Activated T-cell treated with anti-CD3 and anti-CD28 coated beads, Interleukin-2, amount 50 U/mL, for 72 hours (primary cell): Measurements from ENCODE around the gene SLC16A9. TPM values are rescaled to one million over a fixed set of nuclear protein-coding genes. Genes with fewer than 3 reads are reported as not detected.
A peak's percentile ranks its signal among the peaks of the same experiment; 100 is the strongest.

Experiments
- ATAC-seq, 2 donors: fragments of 150-1000 bp; cut with Tn5 transposase; replicated peaks in 1 of 2; 2 replicates each; pipeline ENCODE4 v1.10.0; 2021; ENCODE audit warnings: moderate library complexity in 2 of 2, mild to moderate bottlenecking in 1 of 2
- DNase-seq, 2 donors: peaks; one replicate each; pipeline ENCODE4 v3.0.0; 2021 to 2022; ENCODE audit warnings: mixed read lengths in 1 of 2
- H3K27ac Mint-ChIP-seq: one replicate; pipeline ENCODE4 v1.8.0; 2022; ENCODE audit warnings: mild to moderate bottlenecking, moderate library complexity, mixed read lengths
- H3K27me3 Mint-ChIP-seq: one replicate; pipeline ENCODE4 v1.8.0; 2022; ENCODE audit warnings: low read depth, mixed read lengths
- H3K36me3 Mint-ChIP-seq, 2 donors: one replicate each; pipeline ENCODE4 v1.8.0; 2022; ENCODE audit warnings: mixed read lengths in 2 of 2, mild to moderate bottlenecking in 1 of 2; ENCODE audit not compliant: insufficient read depth in 2 of 2
- H3K4me1 Mint-ChIP-seq: one replicate; pipeline ENCODE4 v1.8.0; 2022; ENCODE audit warnings: low read depth, mixed read lengths
- H3K4me3 Mint-ChIP-seq, 2 donors: one replicate each; pipeline ENCODE4 v1.8.0; 2022; ENCODE audit warnings: mild to moderate bottlenecking in 2 of 2, mixed read lengths in 2 of 2, moderate library complexity in 2 of 2
- H3K9me3 Mint-ChIP-seq, 2 donors: one replicate each; pipeline ENCODE4 v1.8.0; 2022; ENCODE audit warnings: mixed read lengths in 2 of 2
- total RNA-seq, 2 donors: library from RNA; stranded (reverse); gene quantifications; one replicate each; pipeline ENCODE4 v1.2.3, GENCODE V29; 2022

SLC16A9 gene
- total RNA-seq, 2 donors from 2014 or later, result 0.14 to 0.19 TPM

- ATAC-seq (no peak), DNase-seq (no peak)
- Mint-ChIP-seq H3K4me3 (peak overlapping the region in 1 of 2 donors; percentile 20), H3K4me1 (no peaks in the 10 kb centered on the region), H3K36me3 (no peaks in the 10 kb centered on the region), H3K27ac (no peak overlapping the region), H3K27me3 (peaks cover 54% of the 10 kb centered on the region), H3K9me3 (no peaks in the 10 kb centered on the region)
Measured at GRCh38 chr10:59706851-59707797, 2.5 kb downstream of the SLC16A9 start.

- Mint-ChIP-seq H3K9me3 (no peaks in the 10 kb centered on the region), H3K27ac (no peak overlapping the region), H3K4me1 (no peaks in the 10 kb centered on the region), H3K36me3 (no peaks in the 10 kb centered on the region), H3K27me3 (peaks cover 53% of the 10 kb centered on the region), H3K4me3 (no peak overlapping the region)
- ATAC-seq (no peak), DNase-seq (no peak)
Measured at GRCh38 chr10:59705931-59706330, 3.7 kb downstream of the SLC16A9 start.

- Mint-ChIP-seq H3K4me3 (no peak overlapping the region), H3K27ac (no peak overlapping the region), H3K9me3 (no peaks in the 10 kb centered on the region), H3K36me3 (no peaks in the 10 kb centered on the region), H3K4me1 (no peaks in the 10 kb centered on the region), H3K27me3 (peaks cover 51% of the 10 kb centered on the region)
- DNase-seq (no peak), ATAC-seq (no peak)
Measured at GRCh38 chr10:59704630-59705029, 5.0 kb downstream of the SLC16A9 start.

- ATAC-seq (peak; percentile 80 to 87), DNase-seq (peak in 1 of 2 donors; percentile 26)
- Mint-ChIP-seq H3K36me3 (no peaks in the 10 kb centered on the region), H3K27me3 (peaks cover 48% of the 10 kb centered on the region), H3K9me3 (no peaks in the 10 kb centered on the region), H3K4me1 (no peaks in the 10 kb centered on the region), H3K27ac (no peak overlapping the region), H3K4me3 (no peak overlapping the region)
Measured at GRCh38 chr10:59702347-59702746, 7.3 kb downstream of the SLC16A9 start.

DNA sequence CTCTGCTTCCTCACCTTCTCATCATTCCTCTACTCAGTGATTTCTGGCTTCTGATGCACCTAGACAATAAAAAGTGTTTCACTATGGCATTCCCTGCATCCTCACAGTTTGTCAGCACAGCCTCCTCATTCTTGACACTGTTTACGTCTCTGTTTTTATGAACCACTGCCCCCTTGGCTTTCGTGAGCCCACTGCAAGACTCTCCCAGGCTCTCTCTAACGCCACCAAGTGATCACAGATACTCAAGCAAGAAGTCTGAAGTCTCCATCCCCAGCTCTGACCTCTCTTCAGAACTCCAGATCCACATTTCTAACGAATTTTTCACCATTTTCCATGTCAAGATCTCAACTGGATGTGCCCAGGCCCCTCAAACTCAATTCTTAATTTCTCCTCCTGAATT lies 8.9 kb downstream of the SLC16A9 start:
- H3K27ac Mint-ChIP-seq, result no peak overlapping the region
- no peaks in the 10 kb centered on the region for H3K9me3 Mint-ChIP-seq
- no peaks in the 10 kb centered on the region for H3K4me1 Mint-ChIP-seq
- no peak overlapping the region for H3K4me3 Mint-ChIP-seq
- H3K27me3 Mint-ChIP-seq, result peaks cover 31% of the 10 kb centered on the region
- H3K36me3 Mint-ChIP-seq, result no peaks in the 10 kb centered on the region
- ATAC-seq (no peak), DNase-seq (no peak)

- Mint-ChIP-seq H3K36me3 (no peaks in the 10 kb centered on the region), H3K27ac (no peak overlapping the region), H3K27me3 (peaks cover 22% of the 10 kb centered on the region), H3K4me3 (no peak overlapping the region), H3K4me1 (no peaks in the 10 kb centered on the region), H3K9me3 (no peaks in the 10 kb centered on the region)
- ATAC-seq, result no peak
- DNase-seq, result no peak
Measured at GRCh38 chr10:59698326-59698725, 11.3 kb downstream of the SLC16A9 start.

- H3K9me3 Mint-ChIP-seq, result no peaks in the 10 kb centered on the region
- H3K4me1 Mint-ChIP-seq, result no peaks in the 10 kb centered on the region
- DNase-seq (no peak), ATAC-seq (no peak)
- no peaks in the 10 kb centered on the region for H3K36me3 Mint-ChIP-seq
- no peak overlapping the region for H3K4me3 Mint-ChIP-seq
- H3K27ac Mint-ChIP-seq, result no peak overlapping the region
- H3K27me3 Mint-ChIP-seq, result peaks cover 15% of the 10 kb centered on the region
Measured at GRCh38 chr10:59695637-59696036, 14.0 kb downstream of the SLC16A9 start.

GRCh38 chr10:59694936-59695335 lies 14.7 kb downstream of the SLC16A9 start:
- Mint-ChIP-seq H3K27me3 (peaks cover 18% of the 10 kb centered on the region), H3K4me1 (no peaks in the 10 kb centered on the region), H3K27ac (no peak overlapping the region), H3K4me3 (no peak overlapping the region), H3K36me3 (no peaks in the 10 kb centered on the region), H3K9me3 (no peaks in the 10 kb centered on the region)
- ATAC-seq (no peak), DNase-seq (no peak)

GRCh38 chr10:59692113-59692512 lies 17.5 kb downstream of the SLC16A9 start:
- ATAC-seq, result no peak
- Mint-ChIP-seq H3K27me3 (peaks cover 21% of the 10 kb centered on the region), H3K4me1 (no peaks in the 10 kb centered on the region), H3K9me3 (no peaks in the 10 kb centered on the region), H3K27ac (no peak overlapping the region), H3K4me3 (no peak overlapping the region), H3K36me3 (no peaks in the 10 kb centered on the region)
- no peak for DNase-seq

DNA sequence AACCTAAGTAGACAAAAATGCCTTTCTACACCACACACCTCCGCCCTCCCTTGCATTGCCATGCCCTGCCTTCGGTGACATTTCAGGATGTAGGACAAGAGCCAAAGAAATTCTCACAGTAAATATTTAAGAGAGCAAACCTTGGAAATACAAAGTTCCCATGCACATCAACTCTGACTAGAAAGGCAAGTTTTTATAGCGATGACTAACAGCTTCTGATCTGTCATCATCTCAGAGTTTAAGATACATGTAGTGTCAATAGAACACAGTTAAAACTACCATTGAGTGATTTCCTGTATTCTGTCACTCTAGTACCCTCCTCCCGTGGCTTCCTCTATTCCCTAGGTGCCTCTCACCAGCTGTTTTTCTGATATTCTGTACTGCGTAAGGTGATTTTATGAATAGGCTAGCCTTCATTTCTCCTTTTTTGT lies 20.7 kb downstream of the SLC16A9 start:
- H3K27me3 Mint-ChIP-seq, result peaks cover 21% of the 10 kb centered on the region
- no peak overlapping the region for H3K27ac Mint-ChIP-seq
- H3K4me1 Mint-ChIP-seq, result no peaks in the 10 kb centered on the region
- no peaks in the 10 kb centered on the region for H3K36me3 Mint-ChIP-seq
- H3K4me3 Mint-ChIP-seq, result no peak overlapping the region
- ATAC-seq (peak in 1 of 2 donors; percentile 52), DNase-seq (no peak)
- H3K9me3 Mint-ChIP-seq, result no peaks in the 10 kb centered on the region

DNA sequence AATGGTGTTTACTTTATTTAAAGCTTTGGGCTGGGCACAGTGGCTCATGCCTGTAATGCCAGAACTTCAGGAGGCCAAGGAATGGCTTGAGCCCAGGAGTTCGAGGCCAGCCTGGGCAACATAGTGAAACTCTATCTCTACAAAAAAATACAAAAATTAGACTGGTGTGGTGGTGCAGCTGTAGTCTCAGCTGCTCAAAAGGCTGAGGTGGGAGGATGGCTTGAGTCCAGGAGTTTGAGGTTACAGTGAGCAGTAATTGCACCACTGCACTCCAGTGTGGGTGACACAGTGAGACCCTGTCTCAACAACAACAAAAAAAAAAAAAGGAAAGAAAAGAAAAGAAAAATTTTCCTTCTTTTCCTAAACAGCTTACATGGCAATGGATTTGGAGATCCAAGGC lies 22.0 kb downstream of the SLC16A9 start:
- Mint-ChIP-seq H3K27me3 (peaks cover 16% of the 10 kb centered on the region), H3K36me3 (no peaks in the 10 kb centered on the region), H3K4me3 (no peak overlapping the region), H3K9me3 (no peaks in the 10 kb centered on the region), H3K4me1 (no peaks in the 10 kb centered on the region), H3K27ac (no peak overlapping the region)
- ATAC-seq (no peak), DNase-seq (no peak)

DNA sequence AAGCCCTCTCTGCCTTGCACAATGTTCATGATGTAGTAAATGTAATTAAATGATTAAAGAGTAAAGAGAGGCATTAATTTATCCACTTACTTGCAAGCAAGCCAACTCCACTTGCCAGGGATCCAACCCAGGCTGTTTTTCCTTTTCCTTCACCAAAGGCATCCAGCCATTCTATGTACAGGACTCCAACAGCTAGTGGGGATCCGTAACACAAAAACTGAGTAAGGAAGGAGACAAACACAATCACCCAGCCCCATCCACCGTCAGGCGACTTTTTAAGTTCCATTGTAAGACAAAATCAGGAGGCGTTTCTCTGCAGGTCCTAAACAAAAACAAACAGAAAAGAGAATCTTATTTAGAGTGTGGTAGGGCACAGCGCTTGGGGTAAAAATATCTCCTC lies 25.6 kb downstream of the SLC16A9 start:
- H3K27me3 Mint-ChIP-seq, result peaks cover 6% of the 10 kb centered on the region
- ATAC-seq (no peak), DNase-seq (no peak)
- no peak overlapping the region for H3K27ac Mint-ChIP-seq
- H3K4me3 Mint-ChIP-seq, result no peak overlapping the region
- H3K4me1 Mint-ChIP-seq, result peaks cover 2% of the 10 kb centered on the region
- H3K9me3 Mint-ChIP-seq, result no peaks in the 10 kb centered on the region
- H3K36me3 Mint-ChIP-seq, result no peaks in the 10 kb centered on the region

GRCh38 chr10:59682986-59683937 lies 26.4 kb downstream of the SLC16A9 start:
- ATAC-seq (no peak), DNase-seq (no peak)
- no peaks in the 10 kb centered on the region for H3K27me3 Mint-ChIP-seq
- H3K4me1 Mint-ChIP-seq, result peaks cover 7% of the 10 kb centered on the region
- H3K36me3 Mint-ChIP-seq, result no peaks in the 10 kb centered on the region
- no peak overlapping the region for H3K27ac Mint-ChIP-seq
- no peak overlapping the region for H3K4me3 Mint-ChIP-seq
- no peaks in the 10 kb centered on the region for H3K9me3 Mint-ChIP-seq
